GM10266 (cell line): Measurements from ENCODE around the gene MED27.

Experiments
- DNase-seq: peaks from one replicate; pipeline ENCODE4 v3.0.0; 2012; ENCODE audit errors: extremely low spot score
- CTCF ChIP-seq: IDR thresholded peaks from 2 replicates; pipeline ENCODE4 v1.5.1; 2012; ENCODE audit warnings: mild to moderate bottlenecking, low read depth; ENCODE audit not compliant: control insufficient read depth, insufficient read depth; ENCODE audit errors: missing control alignments

The MED27 gene

GRCh38 chr9:131812116-131812790 lies 267.4 kb downstream of the MED27 start:
- DNase-seq, result no peak
- no peak for TF ChIP-seq CTCF

- DNase-seq, result no peak
- no peak for TF ChIP-seq CTCF
Observed at GRCh38 chr9:131811405-131811804, 268.3 kb downstream of the MED27 start.

- no peak for DNase-seq
- no peak for TF ChIP-seq CTCF
Observed at GRCh38 chr9:131810351-131811170, 269.1 kb downstream of the MED27 start.
